ENCODE data around the gene ZMIZ1. TPM values are rescaled to one million over a fixed set of nuclear protein-coding genes. Genes with fewer than 3 reads are reported as not detected.
A peak's percentile ranks its signal among the peaks of the same experiment; 100 is the strongest.

ZMIZ1 gene
- total RNA-seq, 6 experiments from 2014 or later = 38.6 to 60.3 (median 51.2) TPM

DNA sequence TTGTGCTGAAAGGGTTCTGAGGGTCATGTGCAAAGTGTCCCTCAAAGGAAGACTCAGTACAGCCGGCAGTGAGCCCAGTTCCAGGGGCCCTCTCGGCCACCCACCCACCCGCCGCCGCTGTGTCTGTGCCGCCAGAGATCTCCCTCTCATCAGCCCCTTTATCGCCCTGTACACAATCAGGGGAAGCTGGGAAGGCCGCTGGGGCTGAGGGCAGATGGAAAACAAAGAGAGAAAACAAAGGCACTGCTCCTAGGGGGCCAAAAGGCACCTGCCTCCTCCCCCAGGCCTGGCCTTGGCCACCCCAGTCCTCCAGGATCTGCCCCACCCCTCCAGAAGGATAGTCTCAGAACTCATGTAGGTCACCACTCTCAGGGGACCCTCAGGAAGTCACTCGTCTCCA, 67.0 kb downstream of the ZMIZ1 start:
- H3K4me1 Mint-ChIP-seq (ENCODE audit: low read depth) = peaks cover 78% of the 10 kb centered on the region
- DNase-seq = no peak
- peak overlapping the region; percentile 99 for H3K27ac Mint-ChIP-seq
- H3K36me3 Mint-ChIP-seq (ENCODE audit: low read depth) = peaks cover 28% of the 10 kb centered on the region
- TF ChIP-seq, protein P1, sequence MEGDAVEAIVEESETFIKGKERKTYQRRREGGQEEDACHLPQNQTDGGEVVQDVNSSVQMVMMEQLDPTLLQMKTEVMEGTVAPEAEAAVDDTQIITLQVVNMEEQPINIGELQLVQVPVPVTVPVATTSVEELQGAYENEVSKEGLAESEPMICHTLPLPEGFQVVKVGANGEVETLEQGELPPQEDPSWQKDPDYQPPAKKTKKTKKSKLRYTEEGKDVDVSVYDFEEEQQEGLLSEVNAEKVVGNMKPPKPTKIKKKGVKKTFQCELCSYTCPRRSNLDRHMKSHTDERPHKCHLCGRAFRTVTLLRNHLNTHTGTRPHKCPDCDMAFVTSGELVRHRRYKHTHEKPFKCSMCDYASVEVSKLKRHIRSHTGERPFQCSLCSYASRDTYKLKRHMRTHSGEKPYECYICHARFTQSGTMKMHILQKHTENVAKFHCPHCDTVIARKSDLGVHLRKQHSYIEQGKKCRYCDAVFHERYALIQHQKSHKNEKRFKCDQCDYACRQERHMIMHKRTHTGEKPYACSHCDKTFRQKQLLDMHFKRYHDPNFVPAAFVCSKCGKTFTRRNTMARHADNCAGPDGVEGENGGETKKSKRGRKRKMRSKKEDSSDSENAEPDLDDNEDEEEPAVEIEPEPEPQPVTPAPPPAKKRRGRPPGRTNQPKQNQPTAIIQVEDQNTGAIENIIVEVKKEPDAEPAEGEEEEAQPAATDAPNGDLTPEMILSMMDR (IDR thresholded peaks at IDR 0.05) = no peak
- peaks cover 10% of the 10 kb centered on the region; the same call in 1 of the 2 replicates for H3K27me3 Mint-ChIP-seq (ENCODE audit: insufficient read depth)
- H3K4me3 Mint-ChIP-seq = no peak overlapping the region
- H3K9me3 Mint-ChIP-seq = no peaks in the 10 kb centered on the region

DNA sequence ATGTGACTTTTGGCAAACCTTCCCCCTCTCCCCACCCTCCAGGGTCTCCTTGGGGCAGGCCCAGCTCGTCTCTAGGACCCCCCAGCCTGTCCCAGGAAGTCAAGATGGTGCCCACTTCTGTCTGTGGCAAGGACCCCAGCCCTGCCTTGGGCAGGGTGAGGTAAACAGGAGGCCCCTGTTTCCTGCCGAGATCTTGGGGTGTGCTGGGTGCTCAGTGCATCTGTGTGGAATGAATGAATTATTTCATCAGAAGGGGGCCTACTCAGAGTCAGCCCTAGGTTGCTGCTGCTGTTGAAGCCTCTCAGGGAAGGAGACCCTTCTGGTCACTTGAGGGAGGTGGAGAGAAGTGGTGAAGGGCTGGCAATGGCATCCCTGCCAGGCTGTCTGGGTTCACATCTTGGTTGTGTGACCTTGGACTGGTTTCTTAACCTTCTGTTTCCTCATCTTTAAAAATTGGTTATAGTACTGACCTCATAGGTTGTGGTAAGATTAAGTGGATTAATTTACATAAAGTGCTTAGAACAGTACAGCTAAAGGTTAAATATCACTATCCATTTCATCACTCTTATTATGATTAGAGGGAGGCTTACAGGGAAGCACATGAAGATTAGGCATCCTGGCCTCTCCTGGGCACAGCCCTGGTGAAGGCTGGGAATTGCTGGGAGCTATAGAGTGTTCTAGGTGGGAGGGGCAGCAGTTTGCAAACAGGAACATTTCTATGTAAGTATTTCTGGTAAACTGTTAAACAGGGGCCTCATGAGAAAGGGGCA, 67.7 kb downstream of the ZMIZ1 start:
- H3K4me1 Mint-ChIP-seq (ENCODE audit: low read depth) = peaks cover 78% of the 10 kb centered on the region
- TF ChIP-seq, protein P1 (IDR thresholded peaks at IDR 0.05) = no peak
- H3K36me3 Mint-ChIP-seq (ENCODE audit: low read depth) = peaks cover 28% of the 10 kb centered on the region
- H3K27ac Mint-ChIP-seq = peak overlapping the region; percentile 99
- no peak overlapping the region for H3K4me3 Mint-ChIP-seq
- peaks cover 10% of the 10 kb centered on the region; the same call in 1 of the 2 replicates for H3K27me3 Mint-ChIP-seq (ENCODE audit: insufficient read depth)
- no peak for DNase-seq
- no peaks in the 10 kb centered on the region for H3K9me3 Mint-ChIP-seq

DNA sequence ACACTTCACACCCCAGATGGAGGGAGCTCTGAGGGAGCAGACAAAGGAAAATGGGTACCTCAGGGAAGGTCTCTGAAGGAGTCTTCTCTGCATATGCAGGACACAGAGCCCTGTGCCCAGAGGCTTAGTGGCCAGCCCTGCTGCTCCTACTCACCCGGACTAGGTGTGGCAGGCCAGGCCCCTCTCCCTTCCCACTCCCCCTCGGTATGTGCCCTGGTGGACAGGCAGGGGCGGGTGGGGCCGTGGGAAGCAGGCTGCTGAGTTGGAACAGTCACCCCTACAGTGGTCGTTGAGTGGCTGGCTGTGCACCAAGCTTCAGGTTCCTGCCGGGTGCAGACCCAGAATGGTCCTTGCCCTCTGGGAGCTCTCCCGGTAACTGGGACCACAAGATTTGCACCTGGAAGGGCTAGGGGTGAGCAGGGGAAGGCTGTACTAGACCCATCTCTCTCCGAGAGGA, 68.6 kb downstream of the ZMIZ1 start:
- TF ChIP-seq, protein P1 (IDR thresholded peaks at IDR 0.05) = no peak
- Mint-ChIP-seq H3K27me3 (ENCODE audit: insufficient read depth) (peaks cover 10% of the 10 kb centered on the region; the same call in 1 of the 2 replicates), H3K4me1 (ENCODE audit: low read depth) (peaks cover 79% of the 10 kb centered on the region), H3K9me3 (no peaks in the 10 kb centered on the region), H3K27ac (peak overlapping the region; percentile 99), H3K36me3 (ENCODE audit: low read depth) (peaks cover 32% of the 10 kb centered on the region), H3K4me3 (peak overlapping the region; percentile 13; the same call in 1 of the 2 replicates)
- DNase-seq = no peak

DNA sequence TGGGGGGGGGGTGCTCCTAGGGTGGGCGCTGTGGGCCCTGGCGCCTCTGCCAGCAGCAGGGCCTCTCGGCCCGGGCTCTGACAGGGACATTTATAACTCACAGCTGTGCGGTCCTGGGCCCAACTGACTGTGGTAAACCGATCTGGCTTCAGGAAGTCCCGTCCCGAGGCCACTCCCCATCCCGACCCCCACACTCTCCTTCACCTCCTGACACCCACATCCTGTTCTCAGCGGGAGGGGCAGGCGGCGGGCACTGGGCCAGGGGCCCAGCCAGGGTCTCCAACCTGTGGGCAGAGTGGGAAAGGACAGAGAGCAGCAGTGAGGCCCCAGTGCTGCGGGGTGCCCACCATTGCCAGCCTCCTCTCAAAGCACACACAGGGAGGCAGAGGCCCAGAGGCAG, 69.1 kb downstream of the ZMIZ1 start:
- Mint-ChIP-seq H3K27me3 (ENCODE audit: insufficient read depth) (peaks cover 10% of the 10 kb centered on the region; the same call in 1 of the 2 replicates), H3K4me1 (ENCODE audit: low read depth) (peaks cover 82% of the 10 kb centered on the region), H3K9me3 (no peaks in the 10 kb centered on the region), H3K4me3 (peak overlapping the region; percentile 13; the same call in 1 of the 2 replicates), H3K36me3 (ENCODE audit: low read depth) (peaks cover 33% of the 10 kb centered on the region), H3K27ac (peak overlapping the region; percentile 99)
- no peak for DNase-seq
- TF ChIP-seq, protein P1 (IDR thresholded peaks at IDR 0.05) = no peak

DNA sequence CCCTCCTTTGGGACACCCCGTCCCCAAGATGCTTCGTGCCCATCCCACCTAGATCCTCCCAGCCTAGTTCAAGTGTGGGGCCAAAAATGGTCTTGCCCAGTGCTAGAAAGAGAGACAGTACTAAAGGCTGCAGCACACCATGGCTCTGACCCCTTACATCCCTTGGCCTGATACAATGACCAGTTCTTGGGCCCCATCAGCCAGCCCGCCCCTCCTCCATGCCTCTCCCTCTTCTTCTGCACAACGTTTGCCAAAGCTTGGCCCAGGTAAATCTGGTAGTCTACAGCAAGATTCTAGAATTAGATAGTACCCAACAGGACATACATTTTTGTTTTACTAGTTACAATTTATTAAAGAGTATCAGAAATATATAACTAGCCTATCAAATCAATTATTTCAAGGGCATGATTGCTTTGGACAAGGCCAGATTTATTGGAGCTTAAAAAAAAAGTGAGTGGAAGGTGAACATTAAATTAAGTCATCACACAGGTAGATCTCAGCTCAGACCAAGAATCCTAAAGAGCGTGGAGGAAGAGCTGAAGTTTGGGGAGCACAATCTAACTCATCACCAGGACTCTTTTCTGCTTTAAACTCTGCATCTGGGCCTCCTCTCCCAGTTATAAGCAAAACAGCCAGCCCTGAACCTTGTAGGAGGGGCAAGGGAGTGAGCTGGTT, 69.8 kb downstream of the ZMIZ1 start:
- H3K4me1 Mint-ChIP-seq (ENCODE audit: low read depth) = peaks cover 82% of the 10 kb centered on the region

More for the DNA sequence above, 69.8 kb downstream of the ZMIZ1 start:
- H3K4me3 Mint-ChIP-seq = peak overlapping the region; percentile 79
- H3K27ac Mint-ChIP-seq = peak overlapping the region; percentile 99
- no peak for DNase-seq
- H3K9me3 Mint-ChIP-seq = no peaks in the 10 kb centered on the region
- H3K27me3 Mint-ChIP-seq (ENCODE audit: insufficient read depth) = peaks cover 10% of the 10 kb centered on the region; the same call in 1 of the 2 replicates
- peaks cover 29% of the 10 kb centered on the region for H3K36me3 Mint-ChIP-seq (ENCODE audit: low read depth)
- TF ChIP-seq, protein P1 (IDR thresholded peaks at IDR 0.05) = no peak

Measured in HFFc6 (cell line).